ENCODE measurements around the gene GSTK1. TPM values are rescaled to one million over a fixed set of nuclear protein-coding genes. Genes with fewer than 3 reads are reported as not detected.

The GSTK1 gene
- total RNA-seq, 4 donors from 2014 or later = 58.2 to 173 (median 86.9) TPM

- H3K4me1 ChIP-seq = no peaks in the 10 kb centered on the region
- intact Hi-C loops (cut with DNase I; ENCODE audit: low total_unique reads) = no loop called here
- TF ChIP-seq CTCF (IDR thresholded peaks at IDR 0.05) = peak in 2 of 4 experiments; percentile 20 to 32
- no peak for TF ChIP-seq POLR2A (IDR thresholded peaks at IDR 0.05)
- H3K36me3 ChIP-seq = no peaks in the 10 kb centered on the region
- H3K4me3 ChIP-seq = no peak overlapping the region
- no peak for DNase-seq
- H3K27ac ChIP-seq = no peak overlapping the region
- no peaks in the 10 kb centered on the region for H3K27me3 ChIP-seq
- H3K9me3 ChIP-seq = no peaks in the 10 kb centered on the region
Observed at GRCh38 chr7:143299840-143300239, 36.6 kb downstream of the GSTK1 start.

- intact Hi-C loops (cut with DNase I; ENCODE audit: low total_unique reads) = no loop called here
- TF ChIP-seq POLR2A (IDR thresholded peaks at IDR 0.05) (no peak), CTCF (IDR thresholded peaks at IDR 0.05) (no peak)
- no peak for DNase-seq
- Histone ChIP-seq H3K9me3 (no peaks in the 10 kb centered on the region), H3K27me3 (no peaks in the 10 kb centered on the region), H3K4me3 (no peak overlapping the region), H3K27ac (no peak overlapping the region), H3K36me3 (no peaks in the 10 kb centered on the region), H3K4me1 (no peaks in the 10 kb centered on the region)
Observed at GRCh38 chr7:143300959-143301935, 38.0 kb downstream of the GSTK1 start.

DNA sequence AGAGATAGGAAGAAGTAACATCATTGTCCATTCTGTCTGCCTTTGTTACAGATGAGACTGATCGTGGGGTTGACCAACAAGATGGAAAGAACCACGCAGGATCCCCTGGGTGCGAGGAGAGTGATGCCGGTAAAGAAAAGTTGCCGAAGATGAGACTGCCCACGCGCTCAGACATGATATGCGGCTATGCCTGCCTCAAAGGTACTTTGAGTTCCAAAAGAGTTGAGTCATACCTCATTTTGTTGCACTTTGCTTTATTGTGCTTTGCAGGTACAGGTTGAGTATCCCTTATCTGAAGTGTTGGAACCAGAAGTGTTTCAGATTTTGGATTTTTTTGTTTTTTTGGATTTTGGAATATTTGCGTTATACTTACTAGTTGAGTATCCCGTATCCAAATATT, 40.5 kb downstream of the GSTK1 start:
- intact Hi-C loops (cut with DNase I; ENCODE audit: low total_unique reads) = no loop called here
- TF ChIP-seq POLR2A (IDR thresholded peaks at IDR 0.05) = no peak
- TF ChIP-seq CTCF (IDR thresholded peaks at IDR 0.05) = no peak
- H3K36me3 ChIP-seq = no peaks in the 10 kb centered on the region
- H3K9me3 ChIP-seq = no peaks in the 10 kb centered on the region
- no peak overlapping the region for H3K4me3 ChIP-seq
- DNase-seq = no peak
- no peaks in the 10 kb centered on the region for H3K4me1 ChIP-seq
- H3K27me3 ChIP-seq = no peaks in the 10 kb centered on the region
- H3K27ac ChIP-seq = no peak overlapping the region

GRCh38 chr7:143304938-143305337, 41.7 kb downstream of the GSTK1 start:
- no peaks in the 10 kb centered on the region for H3K9me3 ChIP-seq
- no peak overlapping the region for H3K27ac ChIP-seq
- TF ChIP-seq POLR2A (IDR thresholded peaks at IDR 0.05) = no peak
- no peak for TF ChIP-seq CTCF (IDR thresholded peaks at IDR 0.05)
- H3K4me1 ChIP-seq = no peaks in the 10 kb centered on the region
- H3K27me3 ChIP-seq = no peaks in the 10 kb centered on the region
- H3K4me3 ChIP-seq = no peak overlapping the region
- H3K36me3 ChIP-seq = no peaks in the 10 kb centered on the region
- DNase-seq = no peak
- intact Hi-C loops (cut with DNase I; ENCODE audit: low total_unique reads) = no loop called here

DNA sequence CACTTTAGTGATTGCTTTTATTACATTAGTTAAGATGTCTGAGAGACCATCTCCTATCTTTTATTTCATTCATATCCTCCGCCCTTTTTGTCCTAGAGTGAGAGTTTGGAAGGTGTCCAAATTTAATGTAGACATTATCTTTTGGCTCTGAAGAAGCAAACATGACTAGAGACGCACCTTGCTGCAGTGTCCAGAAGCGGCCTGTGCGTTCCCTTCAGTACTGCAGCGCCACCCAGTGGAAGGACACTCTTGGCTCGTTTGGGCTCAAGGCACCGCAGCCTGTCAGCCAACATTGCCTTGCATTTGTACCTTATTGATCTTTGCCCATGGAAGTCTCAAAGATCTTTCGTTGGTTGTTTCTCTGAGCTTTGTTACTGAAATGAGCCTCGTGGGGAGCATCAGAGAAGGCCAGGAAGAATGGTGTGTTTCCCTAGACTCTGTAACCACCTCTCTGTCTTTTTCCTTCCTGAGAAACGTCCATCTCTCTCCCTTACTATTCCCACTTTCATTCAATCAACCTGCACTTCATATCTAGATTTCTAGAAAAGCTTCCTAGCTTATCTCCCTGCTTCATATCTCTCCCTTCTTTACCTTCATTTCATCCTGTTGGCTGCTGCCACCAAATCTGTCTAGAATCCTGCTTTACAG, 42.3 kb downstream of the GSTK1 start:
- Histone ChIP-seq H3K4me1 (no peaks in the 10 kb centered on the region), H3K27ac (no peak overlapping the region), H3K27me3 (no peaks in the 10 kb centered on the region), H3K9me3 (no peaks in the 10 kb centered on the region), H3K4me3 (no peak overlapping the region), H3K36me3 (no peaks in the 10 kb centered on the region)
- TF ChIP-seq POLR2A (IDR thresholded peaks at IDR 0.05) (no peak), CTCF (IDR thresholded peaks at IDR 0.05) (peak; percentile 33 to 49 (median 42))
- DNase-seq = peak in 1 of 2 donors; percentile 41
- intact Hi-C loops (cut with DNase I; ENCODE audit: low total_unique reads) = no loop called here

All from uterus (tissue), 4 donors.